ENCODE results near the gene ZNF727. TPM values are rescaled to one million over a fixed set of nuclear protein-coding genes. Genes with fewer than 3 reads are reported as not detected.
"Not testable (repeated sequence)": the region's sequence is repeated elsewhere in the genome, so short reads cannot be mapped to it uniquely, and the experiment has no call there.

The ZNF727 gene
- total and polyA plus RNA-seq, 4 experiments from 2014 or later = 0.20 to 0.25 TPM; not detected in 2

DNA sequence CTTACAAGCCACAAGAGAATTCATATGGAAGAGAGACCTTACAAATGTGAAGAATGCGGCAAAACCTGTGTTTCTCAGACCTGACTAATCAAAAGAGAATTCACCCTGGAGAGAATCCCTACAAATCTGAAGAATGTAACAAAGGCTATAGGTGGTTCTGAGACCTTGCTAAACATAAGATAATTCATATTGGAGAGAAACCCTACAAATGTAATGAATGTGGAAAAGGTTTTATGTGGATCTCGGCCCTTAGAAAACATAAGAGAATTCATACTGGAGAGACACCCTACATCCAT lies 33.4 kb downstream of the ZNF727 start:
- no peak overlapping the region for H3K4me3 Mint-ChIP-seq
- ChIA-PET POLR2A (ENCODE audit: partially characterized antibody) (no interaction called here), CTCF (ENCODE audit: partially characterized antibody) (no interaction called here)
- H3K36me3 Mint-ChIP-seq = peaks cover 6 to 12% of the 10 kb centered on the region in 2 donors
- intact Hi-C loops (cut with micrococcal nuclease) = no loop called here
- Histone ChIP-seq H3K27ac (ENCODE audit: low read depth, low read length) (no peak overlapping the region), H3K9me3 (ENCODE audit: control insufficient read depth in 1 of 2, low read length in 2 of 2) (peaks cover 0 to 63% of the 10 kb centered on the region in 2 donors), H3K4me3 (ENCODE audit: low read length in 2 of 2) (no peak overlapping the region), H3K36me3 (ENCODE audit: insufficient read depth, low read length) (no peaks in the 10 kb centered on the region), H3K4me1 (ENCODE audit: insufficient read depth, low read length) (no peaks in the 10 kb centered on the region), H3K27me3 (ENCODE audit: insufficient read depth, low read length) (no peaks in the 10 kb centered on the region)
- no peaks in the 10 kb centered on the region for H3K4me1 Mint-ChIP-seq
- no peak overlapping the region for H3K27ac Mint-ChIP-seq
- no peaks in the 10 kb centered on the region for H3K27me3 Mint-ChIP-seq
- peaks cover 3 to 92% (median 80%) of the 10 kb centered on the region in 8 donors for H3K9me3 Mint-ChIP-seq
- DNase-seq = no peak

DNA sequence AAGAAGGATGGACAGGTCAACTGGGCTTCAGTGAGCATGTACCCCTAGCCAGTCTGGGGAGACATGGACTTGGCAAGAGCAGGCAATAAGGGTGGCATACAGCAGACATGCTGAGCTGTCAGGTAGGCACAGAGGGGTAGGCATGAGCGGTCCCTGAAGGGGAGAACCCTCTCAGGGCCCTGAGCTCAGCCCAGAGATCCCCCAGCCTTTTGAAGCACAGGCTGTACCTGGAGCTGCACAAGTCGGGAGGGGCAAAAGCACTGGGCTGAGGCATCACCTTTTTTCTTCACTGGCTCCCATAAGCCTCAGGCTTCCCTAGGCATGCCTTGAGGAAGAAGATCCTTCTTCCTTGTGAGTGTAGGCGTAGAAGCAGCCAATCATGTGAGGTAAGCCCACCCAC lies 42.3 kb downstream of the ZNF727 start:
- ChIA-PET POLR2A (ENCODE audit: partially characterized antibody) (no interaction called here), CTCF (ENCODE audit: partially characterized antibody) (no interaction called here)
- Histone ChIP-seq H3K9me3 (ENCODE audit: control insufficient read depth in 1 of 2, low read length in 2 of 2) (no peaks in the 10 kb centered on the region), H3K27me3 (ENCODE audit: insufficient read depth, low read length) (no peaks in the 10 kb centered on the region), H3K4me3 (ENCODE audit: low read length in 2 of 2) (no peak overlapping the region), H3K36me3 (ENCODE audit: insufficient read depth, low read length) (no peaks in the 10 kb centered on the region), H3K27ac (ENCODE audit: low read depth, low read length) (no peak overlapping the region), H3K4me1 (ENCODE audit: insufficient read depth, low read length) (no peaks in the 10 kb centered on the region)
- no peaks in the 10 kb centered on the region for H3K27me3 Mint-ChIP-seq
- H3K36me3 Mint-ChIP-seq = peaks cover 0 to 6% of the 10 kb centered on the region in 2 donors
- H3K27ac Mint-ChIP-seq = no peak overlapping the region
- peaks cover 2 to 65% (median 46%) of the 10 kb centered on the region in 8 donors for H3K9me3 Mint-ChIP-seq
- H3K4me1 Mint-ChIP-seq = no peaks in the 10 kb centered on the region
- no peak for DNase-seq
- intact Hi-C loops (cut with micrococcal nuclease) = no loop called here
- no peak overlapping the region for H3K4me3 Mint-ChIP-seq

DNA sequence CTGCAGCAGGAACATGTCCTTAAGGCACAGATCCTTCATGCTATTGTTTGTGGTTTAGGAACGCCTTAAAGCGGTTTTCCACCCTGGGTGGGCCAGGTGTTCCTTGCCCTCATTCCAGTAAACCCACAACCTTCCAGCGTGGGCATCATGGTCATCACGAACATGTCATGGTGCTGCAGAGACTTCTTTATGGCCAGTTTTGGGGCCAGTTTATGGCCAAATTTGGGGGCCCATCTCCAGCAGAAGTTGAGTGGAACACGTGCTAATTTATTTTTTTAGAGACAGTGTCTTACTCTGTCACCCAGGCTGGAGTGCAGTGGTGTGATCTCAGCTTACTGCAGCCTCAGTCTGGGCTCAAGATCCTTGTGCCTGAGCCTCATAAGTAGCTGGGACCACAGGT lies 43.6 kb downstream of the ZNF727 start:
- H3K36me3 Mint-ChIP-seq; DNase-seq; H3K36me3 ChIP-seq (ENCODE audit: insufficient read depth, low read length); H3K27me3 Mint-ChIP-seq; H3K27ac ChIP-seq (ENCODE audit: low read depth, low read length); H3K4me3 ChIP-seq (ENCODE audit: low read length in 2 of 2); H3K4me3 Mint-ChIP-seq; H3K9me3 ChIP-seq (ENCODE audit: control insufficient read depth in 1 of 2, low read length in 2 of 2); intact Hi-C loops (cut with micrococcal nuclease); H3K4me1 Mint-ChIP-seq; POLR2A ChIA-PET (ENCODE audit: partially characterized antibody); CTCF ChIA-PET (ENCODE audit: partially characterized antibody); H3K4me1 ChIP-seq (ENCODE audit: insufficient read depth, low read length); H3K27me3 ChIP-seq (ENCODE audit: insufficient read depth, low read length): not testable (repeated sequence)
- peak overlapping the region in 1 of 7 donors; percentile 41 for H3K27ac Mint-ChIP-seq
- H3K9me3 Mint-ChIP-seq = peaks cover 2 to 65% (median 43%) of the 10 kb centered on the region in 8 donors

Other genes with a start within 250 kb of the ZNF727 start
- gene ZNF722, start 46.6 kb upstream of the ZNF727 start, total RNA-seq = not detected
- not detected for gene ZNF722, start 46.6 kb upstream of the ZNF727 start, polyA plus RNA-seq
- not detected for gene ZNF735, start 161.8 kb downstream of the ZNF727 start, total RNA-seq
- gene ZNF735, start 161.8 kb downstream of the ZNF727 start, polyA plus RNA-seq = not detected
- gene ZNF679, start 183.0 kb downstream of the ZNF727 start, total RNA-seq = not detected
- not detected for gene ZNF679, start 183.0 kb downstream of the ZNF727 start, polyA plus RNA-seq